Esophagus (tissue), 2 donors: Measurements from ENCODE around the gene MPPED2. TPM values are rescaled to one million over a fixed set of nuclear protein-coding genes. Genes with fewer than 3 reads are reported as not detected.

Experiments
- H3K27ac ChIP-seq, 2 donors: one replicate each; pipeline ENCODE4 v1.5.1; 2013; ENCODE audit warnings: low read depth in 2 of 2, mild to moderate bottlenecking in 2 of 2, inconsistent platforms in 1 of 2, low read length in 1 of 2, moderate library complexity in 1 of 2
- H3K27me3 ChIP-seq, 2 donors: one replicate each; pipeline ENCODE4 v1.6.1; 2013; ENCODE audit warnings: low read length in 2 of 2, control low read depth in 1 of 2, mild to moderate bottlenecking in 1 of 2; ENCODE audit not compliant: insufficient read depth in 2 of 2, control insufficient read depth in 1 of 2
- H3K36me3 ChIP-seq, 2 donors: one replicate each; pipeline ENCODE4 v1.6.1; 2013; ENCODE audit warnings: low read length in 1 of 2; ENCODE audit not compliant: control insufficient read depth in 2 of 2, insufficient read depth in 2 of 2
- H3K4me1 ChIP-seq, 2 donors: one replicate each; pipeline ENCODE4 v1.6.1; 2013; ENCODE audit warnings: low read length in 1 of 2; ENCODE audit not compliant: control insufficient read depth in 2 of 2, insufficient read depth in 2 of 2
- H3K4me3 ChIP-seq, 2 donors: one replicate each; pipeline ENCODE4 v1.5.1; 2013; ENCODE audit warnings: low read length in 2 of 2, mild to moderate bottlenecking in 2 of 2, low read depth in 1 of 2, moderate library complexity in 1 of 2
- H3K9me3 ChIP-seq, 2 donors: one replicate each; pipeline ENCODE4 v1.6.1; 2013; ENCODE audit warnings: mild to moderate bottlenecking in 2 of 2, low read depth in 1 of 2, low read length in 1 of 2, moderate library complexity in 1 of 2; ENCODE audit not compliant: control insufficient read depth in 2 of 2, insufficient read depth in 1 of 2
- WGBS, 2 donors: extraction: QIAGEN DNeasy Blood & Tissue Kit; methylation state at CpG; one replicate each; pipeline ENCODE4 v1.1.7; 2013; 5-methylcytosine and 5-hydroxymethylcytosine counted together
- polyA plus RNA-seq, 2 donors: library from polyadenylated mRNA; stranded (reverse); fragments of 200-250 nt; gene quantifications; one replicate each; pipeline ENCODE4 v1.2.3, GENCODE V29; 2013
- donor health status: healthy with polysubstance abuse.
- donor health status: Bipolar disorder and iron deficiency.

Gene MPPED2
- polyA plus RNA-seq, 2 donors: 0.58 to 1.4 TPM

GRCh38 chr11:30380846-30381245 is 205.3 kb downstream of the MPPED2 start:
- no peak overlapping the region for H3K4me3 ChIP-seq
- H3K27ac ChIP-seq: no peak overlapping the region
- no peaks in the 10 kb centered on the region for H3K36me3 ChIP-seq
- no peaks in the 10 kb centered on the region for H3K27me3 ChIP-seq
- no peaks in the 10 kb centered on the region for H3K4me1 ChIP-seq
- H3K9me3 ChIP-seq: no peaks in the 10 kb centered on the region

DNA sequence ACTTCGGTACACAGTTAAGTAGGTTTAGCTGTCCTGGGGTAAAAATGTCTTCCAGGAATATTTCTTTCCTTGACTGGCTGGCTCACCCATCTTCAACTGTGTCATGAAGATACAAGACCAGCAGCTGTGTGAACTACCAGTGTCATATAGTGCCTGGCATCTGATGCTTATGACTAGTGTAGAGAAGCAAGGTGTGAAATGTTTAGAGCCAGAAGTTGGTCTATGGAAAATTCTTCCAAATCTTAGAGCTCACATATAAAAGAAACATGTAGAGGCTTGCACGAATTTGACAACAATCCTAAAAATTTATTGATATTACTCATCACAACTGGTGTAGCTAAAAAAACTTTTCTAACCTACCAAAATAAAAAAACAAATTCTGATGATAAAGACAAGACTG is 208.8 kb downstream of the MPPED2 start:
- Histone ChIP-seq H3K27me3 (no peaks in the 10 kb centered on the region), H3K9me3 (no peaks in the 10 kb centered on the region), H3K4me3 (no peak overlapping the region), H3K36me3 (no peaks in the 10 kb centered on the region), H3K4me1 (no peaks in the 10 kb centered on the region), H3K27ac (no peak overlapping the region)
- 53 to 58% methylated on average over 2 of the region's 2 CpGs for WGBS, 2 donors

DNA sequence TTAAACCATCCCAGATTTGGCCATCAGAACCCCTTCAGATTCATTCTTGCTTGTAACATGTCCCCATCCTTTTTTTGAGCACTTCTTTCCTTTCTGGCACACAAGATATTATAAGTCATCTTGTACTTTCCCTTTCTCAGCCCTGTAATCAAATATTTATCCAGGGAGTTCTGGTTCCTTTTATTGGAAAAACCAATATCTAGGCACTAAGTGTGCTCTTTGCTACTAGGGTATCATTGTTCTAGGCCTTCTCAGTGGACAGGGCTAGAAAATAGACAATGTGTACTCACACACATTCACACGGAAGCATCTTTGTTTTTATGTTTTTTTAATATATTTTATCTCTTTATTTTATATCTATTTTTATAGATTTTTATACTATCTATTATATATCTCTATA is 216.0 kb downstream of the MPPED2 start:
- Histone ChIP-seq H3K4me1 (no peaks in the 10 kb centered on the region), H3K27ac (no peak overlapping the region), H3K36me3 (no peaks in the 10 kb centered on the region), H3K4me3 (no peak overlapping the region), H3K9me3 (no peaks in the 10 kb centered on the region), H3K27me3 (no peaks in the 10 kb centered on the region)
- 76 to 87% methylated on average over 1 of the region's 1 CpG for WGBS, 2 donors

DNA sequence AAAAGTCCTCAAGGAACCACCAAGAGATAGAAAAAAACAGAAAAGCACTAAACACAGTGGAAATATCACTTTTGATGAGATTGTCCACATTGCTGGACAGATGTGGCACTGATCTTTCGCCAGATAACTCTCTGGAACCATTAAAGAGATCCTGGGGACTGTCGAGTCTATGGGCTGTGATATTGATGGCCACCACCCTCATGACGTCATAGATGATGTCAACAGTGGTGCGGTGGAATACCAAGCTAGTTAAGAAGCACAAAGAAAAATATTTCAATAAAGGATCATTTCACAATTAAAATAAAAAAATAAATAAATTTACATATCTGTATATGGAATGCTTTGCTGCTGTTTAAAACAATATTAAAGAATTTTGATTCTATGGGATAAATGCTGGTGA is 217.8 kb downstream of the MPPED2 start:
- H3K36me3 ChIP-seq: no peaks in the 10 kb centered on the region
- no peaks in the 10 kb centered on the region for H3K9me3 ChIP-seq
- no peaks in the 10 kb centered on the region for H3K27me3 ChIP-seq
- no peaks in the 10 kb centered on the region for H3K4me1 ChIP-seq
- H3K27ac ChIP-seq: no peak overlapping the region
- 83 to 91% methylated on average over 4 of the region's 4 CpGs for WGBS, 2 donors
- no peak overlapping the region for H3K4me3 ChIP-seq

GRCh38 chr11:30365793-30366517 is 220.2 kb downstream of the MPPED2 start:
- Histone ChIP-seq H3K27me3 (no peaks in the 10 kb centered on the region), H3K36me3 (no peaks in the 10 kb centered on the region), H3K27ac (no peak overlapping the region), H3K9me3 (no peaks in the 10 kb centered on the region), H3K4me1 (no peaks in the 10 kb centered on the region), H3K4me3 (no peak overlapping the region)
- 95% methylated on average over 3 of the region's 3 CpGs for WGBS, 2 donors

- H3K4me3 ChIP-seq: no peak overlapping the region
- no peaks in the 10 kb centered on the region for H3K9me3 ChIP-seq
- H3K27me3 ChIP-seq: no peaks in the 10 kb centered on the region
- no peaks in the 10 kb centered on the region for H3K36me3 ChIP-seq
- WGBS, 2 donors: 74 to 88% methylated on average over 9 of the region's 9 CpGs
- H3K4me1 ChIP-seq: no peaks in the 10 kb centered on the region
- no peak overlapping the region for H3K27ac ChIP-seq
Observed at GRCh38 chr11:30364837-30365482, 221.2 kb downstream of the MPPED2 start.

- no peaks in the 10 kb centered on the region for H3K9me3 ChIP-seq
- WGBS, 2 donors: 46 to 52% methylated on average over 7 of the region's 7 CpGs
- no peak overlapping the region for H3K27ac ChIP-seq
Observed at GRCh38 chr11:30364139-30364836, 221.9 kb downstream of the MPPED2 start.

GRCh38 chr11:30360741-30361140 is 225.4 kb downstream of the MPPED2 start:
- no peak overlapping the region for H3K4me3 ChIP-seq
- H3K27me3 ChIP-seq: no peaks in the 10 kb centered on the region
- H3K4me1 ChIP-seq: no peaks in the 10 kb centered on the region
- H3K9me3 ChIP-seq: no peaks in the 10 kb centered on the region
- no peak overlapping the region for H3K27ac ChIP-seq
- H3K36me3 ChIP-seq: no peaks in the 10 kb centered on the region

More at GRCh38 chr11:30364139-30364836, 221.9 kb downstream of the MPPED2 start:
- no peaks in the 10 kb centered on the region for H3K4me1 ChIP-seq
- no peaks in the 10 kb centered on the region for H3K36me3 ChIP-seq
- H3K4me3 ChIP-seq: no peak overlapping the region
- no peaks in the 10 kb centered on the region for H3K27me3 ChIP-seq
